KMS-11 (cell line): Measurements from ENCODE around the gene ITGB5.

Experiments
- H2AFZ ChIP-seq: fragments of 200-600 bp; sonication (generic); 2 replicates; pipeline ENCODE4 v1.6.1; 2016; ENCODE audit warnings: antibody characterized with exemption, mixed run types, low read depth
- H3K27ac ChIP-seq: fragments of 200-600 bp; sonication (generic); 2 replicates; pipeline ENCODE4 v1.6.1; 2016; ENCODE audit warnings: mild to moderate bottlenecking, mixed run types
- H3K27me3 ChIP-seq: fragments of 200-600 bp; sonication (generic); 2 replicates; pipeline ENCODE4 v1.6.1; 2017; ENCODE audit warnings: mild to moderate bottlenecking, low read depth, mixed run types, moderate library complexity; ENCODE audit not compliant: insufficient read depth
- H3K36me3 ChIP-seq: fragments of 200-600 bp; sonication (generic); 2 replicates; pipeline ENCODE4 v1.6.1; 2017; ENCODE audit warnings: mild to moderate bottlenecking, mixed run types; ENCODE audit not compliant: insufficient read depth
- H3K4me1 ChIP-seq: fragments of 200-600 bp; sonication (generic); 2 replicates; pipeline ENCODE4 v1.6.1; 2016; ENCODE audit warnings: mild to moderate bottlenecking, low read depth, mixed run types; ENCODE audit not compliant: poor library complexity, severe bottlenecking
- H3K4me2 ChIP-seq: fragments of 200-600 bp; sonication (generic); 2 replicates; pipeline ENCODE4 v1.7.0; 2016; ENCODE audit warnings: mild to moderate bottlenecking, mixed run types
- H3K4me3 ChIP-seq: fragments of 200-600 bp; sonication (generic); IDR thresholded peaks from 2 replicates; pipeline ENCODE4 v1.6.1; 2017; ENCODE audit warnings: low read depth, low read length, mixed read lengths; ENCODE audit not compliant: insufficient read depth
- H3K79me2 ChIP-seq: fragments of 200-600 bp; sonication (generic); 2 replicates; pipeline ENCODE4 v1.6.1; 2016; ENCODE audit warnings: low read depth, mixed run types; ENCODE audit not compliant: insufficient read depth
- H3K9ac ChIP-seq: fragments of 200-600 bp; sonication (generic); 2 replicates; pipeline ENCODE4 v1.6.1; 2016; ENCODE audit warnings: mild to moderate bottlenecking, mixed run types
- H4K20me1 ChIP-seq: fragments of 200-600 bp; sonication (generic); 2 replicates; pipeline ENCODE4 v1.6.1; 2016; ENCODE audit warnings: mild to moderate bottlenecking, mixed run types; ENCODE audit not compliant: insufficient read depth
- CTCF ChIP-seq: fragments of 200-600 bp; sonication (generic); conservative IDR thresholded peaks from 2 replicates; pipeline ENCODE4 v1.6.1; 2017; ENCODE audit warnings: low read depth, mild to moderate bottlenecking, antibody characterized with exemption, low read length, moderate library complexity, mixed read lengths

Gene ITGB5

GRCh38 chr3:124766113-124767095, 120.8 kb downstream of the ITGB5 start:
- Histone ChIP-seq H2AFZ (no peak overlapping the region), H4K20me1 (no peaks in the 10 kb centered on the region), H3K4me3 (no peak overlapping the region), H3K4me2 (no peak overlapping the region), H3K4me1 (peaks cover 66% of the 10 kb centered on the region), H3K27me3 (no peaks in the 10 kb centered on the region), H3K27ac (no peak overlapping the region), H3K79me2 (no peaks in the 10 kb centered on the region), H3K36me3 (no peaks in the 10 kb centered on the region; the same call in 1 of the 2 replicates), H3K9ac (no peak overlapping the region)
- no peak for TF ChIP-seq CTCF

GRCh38 chr3:124765197-124765840, 121.8 kb downstream of the ITGB5 start:
- H3K27me3 ChIP-seq, result no peaks in the 10 kb centered on the region
- peak overlapping the region; percentile 15; the same call in 1 of the 2 replicates for H3K27ac ChIP-seq
- H3K36me3 ChIP-seq, result no peaks in the 10 kb centered on the region; the same call in 1 of the 2 replicates
- TF ChIP-seq CTCF, result no peak
- H4K20me1 ChIP-seq, result no peaks in the 10 kb centered on the region
- no peak overlapping the region for H3K4me2 ChIP-seq
- H3K4me3 ChIP-seq, result no peak overlapping the region
- no peak overlapping the region for H3K9ac ChIP-seq
- H3K79me2 ChIP-seq, result no peaks in the 10 kb centered on the region
- peaks cover 66% of the 10 kb centered on the region for H3K4me1 ChIP-seq
- no peak overlapping the region for H2AFZ ChIP-seq

- Histone ChIP-seq H3K4me2 (no peak overlapping the region), H3K9ac (no peak overlapping the region), H2AFZ (no peak overlapping the region), H3K4me1 (peaks cover 62% of the 10 kb centered on the region), H3K36me3 (no peaks in the 10 kb centered on the region; the same call in 1 of the 2 replicates), H3K27ac (peak overlapping the region; percentile 15; the same call in 1 of the 2 replicates), H3K4me3 (no peak overlapping the region), H3K79me2 (no peaks in the 10 kb centered on the region), H3K27me3 (no peaks in the 10 kb centered on the region), H4K20me1 (no peaks in the 10 kb centered on the region)
- no peak for TF ChIP-seq CTCF
Measured at GRCh38 chr3:124764746-124765145, 122.4 kb downstream of the ITGB5 start.

GRCh38 chr3:124763644-124764358, 123.4 kb downstream of the ITGB5 start:
- no peaks in the 10 kb centered on the region for H3K27me3 ChIP-seq
- H3K4me2 ChIP-seq, result no peak overlapping the region
- TF ChIP-seq CTCF, result no peak
- no peak overlapping the region for H3K4me3 ChIP-seq
- H3K9ac ChIP-seq, result no peak overlapping the region
- H3K4me1 ChIP-seq, result peaks cover 52% of the 10 kb centered on the region
- no peaks in the 10 kb centered on the region; the same call in 1 of the 2 replicates for H3K36me3 ChIP-seq
- H3K27ac ChIP-seq, result no peak overlapping the region
- no peaks in the 10 kb centered on the region for H4K20me1 ChIP-seq
- H2AFZ ChIP-seq, result no peak overlapping the region
- H3K79me2 ChIP-seq, result no peaks in the 10 kb centered on the region
